HCT116 (cell line): Measurements from ENCODE around the gene LY6G6F. TPM values are rescaled to one million over a fixed set of nuclear protein-coding genes. Genes with fewer than 3 reads are reported as not detected.

ENCODE experiments used
- ATAC-seq: fragments of 200-7000 bp; cut with Tn5 transposase; 2 replicates; pipeline ENCODE4 v1.9.1; 2020; ENCODE audit warnings: mild to moderate bottlenecking, moderate library complexity
- BruUV-seq: library from RNA; stranded (reverse); fragments of 400-500 nt; replicated peaks from 2 replicates; lab custom pipeline; 2021; lab: Mats Ljungman, UMichigan
- CTCF ChIA-PET: fragments of 300-600 bp; sonication (Branson Sonifier 250); formaldehyde crosslinking; loops from one replicate; lab custom pipeline; 2021; ENCODE audit warnings: antibody characterized with exemption; lab: Charles Lee
- POLR2A ChIA-PET: fragments of 300-600, 350-600 bp; sonication (Branson Sonifier 250); formaldehyde crosslinking; loops from one replicate; lab custom pipeline; 2021; ENCODE audit warnings: antibody characterized with exemption; lab: Charles Lee
- RAD21 ChIA-PET, 2 experiments: fragments of 300-600 bp; sonication (Branson Sonifier 250); formaldehyde crosslinking; loops; one replicate each; lab custom pipeline; 2023; ENCODE audit warnings: low total read pairs in 2 of 2; ENCODE audit not compliant: uncharacterized antibody in 2 of 2, unreplicated experiment in 2 of 2, low non-redundant PET in 1 of 2; lab: Charles Lee
- DNase-seq: peaks from one replicate; pipeline ENCODE4 v3.0.0-alpha.2; 2010; ENCODE audit warnings: low read depth, low spot score
- H2AFZ ChIP-seq: fragments of 200-600 bp; shearing (Covaris generic), sonication (generic); 2 replicates; pipeline ENCODE4 v1.6.1; 2017; ENCODE audit warnings: low read depth, mixed run types, mixed read lengths, antibody characterized with exemption, low read length; ENCODE audit not compliant: poor library complexity, severe bottlenecking
- H3K27ac ChIP-seq: 2 replicates; pipeline ENCODE4 v1.5.1; 2012; ENCODE audit warnings: low read depth, low read length
- H3K27me3 ChIP-seq: fragments of 200-600 bp; sonication (generic); 2 replicates; pipeline ENCODE4 v1.6.1; 2016; ENCODE audit warnings: mixed run types, low read length, mixed read lengths; ENCODE audit not compliant: insufficient read depth
- H3K36me3 ChIP-seq, 2 experiments: fragments of 200-500 bp in 1 of 2; fragments of 200-600 bp in 1 of 2; sonication (Bioruptor generic) in 1 of 2; sonication (generic) in 1 of 2; 2 replicates each; pipeline versions ENCODE4 v1.5.1 to v1.6.1; 2014 to 2016; ENCODE audit warnings: low read length in 2 of 2, inconsistent platforms in 1 of 2, mixed read lengths in 1 of 2, mixed run types in 1 of 2; ENCODE audit not compliant: insufficient read depth in 2 of 2, control insufficient read depth in 1 of 2
- H3K4me1 ChIP-seq, 2 experiments: fragments of 200-600 bp in 1 of 2; sonication (generic) in 1 of 2; 2 replicates each; pipeline versions ENCODE4 v1.5.1 to v1.6.1; 2012 to 2017; ENCODE audit warnings: low read length in 2 of 2, inconsistent platforms in 1 of 2, mild to moderate bottlenecking in 1 of 2, mixed read lengths in 1 of 2, mixed run types in 1 of 2, moderate library complexity in 1 of 2; ENCODE audit not compliant: insufficient read depth in 2 of 2, control insufficient read depth in 1 of 2
- H3K4me2 ChIP-seq: fragments of 200-600 bp; sonication (generic); 2 replicates; pipeline ENCODE4 v1.6.1; 2017; ENCODE audit warnings: mixed run types, low read length, mixed read lengths
- H3K4me3 ChIP-seq, 2 experiments: fragments of 200-600 bp in 1 of 2; sonication (generic) in 1 of 2; replicated peaks in 1 of 2; 2 replicates each; pipeline ENCODE4 v1.5.1; 2011 to 2016; ENCODE audit warnings: low read length in 2 of 2, control low read depth in 1 of 2, low read depth in 1 of 2, mild to moderate bottlenecking in 1 of 2, mixed read lengths in 1 of 2, mixed run types in 1 of 2
- H3K79me2 ChIP-seq: fragments of 200-600 bp; sonication (generic); 2 replicates; pipeline ENCODE4 v1.6.1; 2017; ENCODE audit warnings: mild to moderate bottlenecking, mixed run types, low read length, moderate library complexity, mixed read lengths; ENCODE audit not compliant: insufficient read depth
- H3K9ac ChIP-seq: fragments of 200-600 bp; sonication (generic); 2 replicates; pipeline ENCODE4 v1.6.1; 2016; ENCODE audit warnings: low read length, mixed read lengths
- H3K9me2 ChIP-seq: fragments of 200-600 bp; sonication (generic), shearing (Covaris generic); 2 replicates; pipeline ENCODE4 v1.6.1; 2017; ENCODE audit warnings: mixed run types, mild to moderate bottlenecking, moderate library complexity; ENCODE audit not compliant: insufficient read depth
- H3K9me3 ChIP-seq, 2 experiments: fragments of 200-500 bp in 1 of 2; fragments of 200-600 bp in 1 of 2; sonication (Bioruptor generic) in 1 of 2; sonication (generic) in 1 of 2; 2 replicates each; pipeline ENCODE4 v1.6.1; 2014 to 2017; ENCODE audit warnings: low read length in 2 of 2, mixed read lengths in 2 of 2, inconsistent platforms in 1 of 2, low read depth in 1 of 2, mild to moderate bottlenecking in 1 of 2, mixed run types in 1 of 2, moderate library complexity in 1 of 2; ENCODE audit not compliant: control insufficient read depth in 1 of 2, insufficient read depth in 1 of 2
- H4K20me1 ChIP-seq: fragments of 200-600 bp; sonication (generic), shearing (Covaris generic); 2 replicates; pipeline ENCODE4 v1.6.1; 2017; ENCODE audit warnings: mixed run types, mild to moderate bottlenecking, moderate library complexity; ENCODE audit not compliant: insufficient read depth
- CBX3 ChIP-seq: IDR thresholded peaks from 2 replicates; pipeline ENCODE4 v1.6.1; 2012; ENCODE audit warnings: low read depth
- CEBPB ChIP-seq: IDR thresholded peaks from 2 replicates; pipeline ENCODE4 v1.6.1; 2012; ENCODE audit warnings: low read depth
- EGR1 ChIP-seq: IDR thresholded peaks from 2 replicates; pipeline ENCODE4 v1.6.1; 2012; ENCODE audit warnings: low read depth
- EZH2phosphoT487 ChIP-seq: fragments of 200-600 bp; IDR thresholded peaks from 2 replicates; pipeline ENCODE4 v1.6.1; 2018; ENCODE audit warnings: antibody characterized with exemption, borderline replicate concordance
- FOSL1 ChIP-seq: IDR thresholded peaks from 2 replicates; pipeline ENCODE4 v1.6.1; 2012; ENCODE audit warnings: low read depth
- JUND ChIP-seq: IDR thresholded peaks from 2 replicates; pipeline ENCODE4 v1.6.1; 2012
- POLR2A ChIP-seq: IDR thresholded peaks from 2 replicates; pipeline ENCODE4 v1.7.0; 2011; ENCODE audit warnings: borderline replicate concordance; ENCODE audit not compliant: insufficient read depth, insufficient read length; ENCODE audit errors: extremely low read depth
- POLR2AphosphoS5 ChIP-seq: IDR thresholded peaks from 2 replicates; pipeline ENCODE4 v1.6.1; 2011; ENCODE audit warnings: mild to moderate bottlenecking, low read depth, low read length, moderate library complexity
- RAD21 ChIP-seq: IDR thresholded peaks from 2 replicates; pipeline ENCODE4 v1.6.1; 2012; ENCODE audit warnings: low read depth, mild to moderate bottlenecking
- SIN3A ChIP-seq: IDR thresholded peaks from 2 replicates; pipeline ENCODE4 v1.6.1; 2012; ENCODE audit warnings: low read depth
- SRF ChIP-seq: IDR thresholded peaks from 2 replicates; pipeline ENCODE4 v1.6.1; 2012; ENCODE audit warnings: low read depth
- TCF7L2 ChIP-seq: IDR thresholded peaks from 2 replicates; pipeline ENCODE4 v1.7.0; 2011; ENCODE audit warnings: borderline replicate concordance, inconsistent platforms; ENCODE audit not compliant: insufficient read depth, insufficient read length; ENCODE audit errors: extremely low read depth
- YY1 ChIP-seq: IDR thresholded peaks from 2 replicates; pipeline ENCODE4 v1.6.1; 2011; ENCODE audit warnings: low read length, low read depth, moderate library complexity, mild to moderate bottlenecking; ENCODE audit not compliant: insufficient replicate concordance; ENCODE audit errors: extremely low read depth
- ZNF274 ChIP-seq: fragments of 200-500 bp; sonication (Bioruptor generic); IDR thresholded peaks from 2 replicates; pipeline ENCODE4 v1.6.1; 2014; ENCODE audit warnings: mild to moderate bottlenecking, low read depth, low read length, inconsistent platforms
- intact Hi-C: fragments of 100-400 bp; cut with micrococcal nuclease; formaldehyde crosslinking; loops from 2 replicates; pipeline ENCODE4 v1.10.0; 2022
- total RNA-seq: library from RNA; stranded (reverse); gene quantifications from one replicate; pipeline ENCODE4 v1.2.1, GENCODE V29; 2021; ENCODE audit not compliant: unreplicated experiment
- TF ChIP-seq, protein P1 (sequence below): IDR thresholded peaks from 2 replicates; pipeline ENCODE4 v1.6.1; 2012; ENCODE audit warnings: low read depth
- TF ChIP-seq, protein P2 (sequence below): IDR thresholded peaks from 2 replicates; pipeline ENCODE4 v1.6.1; 2011; ENCODE audit warnings: mild to moderate bottlenecking, low read length, moderate library complexity; ENCODE audit not compliant: insufficient replicate concordance; ENCODE audit errors: extremely low read depth
- TF ChIP-seq, protein P3 (sequence below): IDR thresholded peaks from 2 replicates; pipeline ENCODE4 v1.6.1; 2012

LY6G6F gene
- total RNA-seq, 1 experiment from 2014 or later, result not detected

DNA sequence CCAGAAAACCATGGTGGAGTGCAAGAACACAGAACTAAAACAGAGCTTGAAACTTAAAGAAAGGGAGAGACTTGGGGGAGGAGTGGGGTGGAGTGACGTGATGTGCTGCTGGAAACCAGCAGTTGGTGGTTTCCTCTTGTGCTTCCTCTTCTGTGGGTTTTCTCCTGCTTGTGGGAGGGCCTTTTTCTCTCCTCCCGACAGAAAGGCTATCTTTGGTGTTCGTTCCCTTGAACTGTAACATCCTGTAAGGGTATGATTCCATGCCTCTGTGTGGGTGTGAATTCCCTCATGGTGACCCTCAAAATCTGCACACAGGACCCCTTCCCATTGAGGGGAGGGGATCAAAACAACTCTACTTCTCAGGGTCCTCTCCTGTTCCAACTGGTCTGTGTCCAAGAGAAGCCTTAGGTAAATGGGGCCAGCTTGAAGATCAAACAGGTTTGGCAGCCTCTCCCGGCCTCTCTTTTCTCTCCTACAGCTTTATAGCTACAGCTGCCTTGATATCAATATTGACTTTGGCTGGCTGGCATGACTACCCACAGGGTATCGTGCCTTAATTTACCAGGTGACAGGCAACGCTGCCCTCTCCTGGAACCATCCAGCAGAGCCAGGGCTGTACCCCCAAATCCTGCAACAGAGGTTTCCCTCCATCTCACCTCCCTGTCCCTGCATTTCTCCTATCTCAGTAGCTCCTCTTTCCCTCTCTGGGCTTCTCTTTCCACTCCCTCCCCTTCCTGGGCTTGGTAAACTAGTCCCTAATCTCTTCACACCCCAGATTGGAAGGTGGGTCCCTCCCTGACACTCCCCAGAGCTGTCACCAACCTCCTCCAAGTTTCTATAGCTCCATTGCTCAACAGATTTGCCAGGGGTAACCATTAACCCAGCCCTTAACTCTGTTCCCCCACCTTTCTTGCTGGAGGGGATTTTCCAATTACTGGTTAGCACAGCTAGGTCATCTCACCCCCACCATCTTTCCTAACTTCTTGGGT lies 31.6 kb downstream of the LY6G6F start:
- H3K4me1 ChIP-seq, result peaks cover 41 to 67% of the 10 kb centered on the region in 2 experiments
- peak overlapping the region; percentile 75 for H3K9ac ChIP-seq
- no peaks in the 10 kb centered on the region; the same call in 1 of the 2 replicates for H4K20me1 ChIP-seq
- peaks cover 55% of the 10 kb centered on the region for H3K79me2 ChIP-seq
- no peak for DNase-seq
- no peak for ATAC-seq
- H2AFZ ChIP-seq, result peak overlapping the region; percentile 52
- no peaks in the 10 kb centered on the region for H3K27me3 ChIP-seq
- no TSS peak for BruUV-seq
- peak overlapping the region; percentile 90 for H3K27ac ChIP-seq
- ChIA-PET CTCF (interaction anchor here (0.6 to 3.6 kb wide), 7 partner anchors 9 to 137 kb away, joined by 3 to 25 read pairs (median 6); partner anchors contain the start of genes DDAH2, GPANK1, LSM2 and LY6G5C), RAD21 (interaction anchor here (0.6 to 1.2 kb wide), 3 partner anchors 32 to 89 kb away, joined by 3 read pairs; no protein-coding TSS in a partner anchor), POLR2A (interaction anchor here (0.6 to 4.3 kb wide), 15 partner anchors 8 to 197 kb away, joined by 3 to 21 read pairs (median 4); partner anchors contain the start of genes ABHD16A, BAG6, CSNK2B and DDX39B)
- H3K9me3 ChIP-seq, result no peaks in the 10 kb centered on the region
- intact Hi-C loops, result loop anchor here (1.0 to 5.0 kb wide), 4 partner anchors 35 to 94 kb away; partner anchors contain the start of genes ABHD16A, CSNK2B and LY6G5B
- H3K9me2 ChIP-seq, result no peaks in the 10 kb centered on the region
- peak overlapping the region; percentile 37 to 92 for H3K4me3 ChIP-seq
- H3K4me2 ChIP-seq, result peak overlapping the region; percentile 83
- H3K36me3 ChIP-seq, result peaks cover 22 to 31% of the 10 kb centered on the region in 2 experiments
- TF ChIP-seq, protein P1, sequence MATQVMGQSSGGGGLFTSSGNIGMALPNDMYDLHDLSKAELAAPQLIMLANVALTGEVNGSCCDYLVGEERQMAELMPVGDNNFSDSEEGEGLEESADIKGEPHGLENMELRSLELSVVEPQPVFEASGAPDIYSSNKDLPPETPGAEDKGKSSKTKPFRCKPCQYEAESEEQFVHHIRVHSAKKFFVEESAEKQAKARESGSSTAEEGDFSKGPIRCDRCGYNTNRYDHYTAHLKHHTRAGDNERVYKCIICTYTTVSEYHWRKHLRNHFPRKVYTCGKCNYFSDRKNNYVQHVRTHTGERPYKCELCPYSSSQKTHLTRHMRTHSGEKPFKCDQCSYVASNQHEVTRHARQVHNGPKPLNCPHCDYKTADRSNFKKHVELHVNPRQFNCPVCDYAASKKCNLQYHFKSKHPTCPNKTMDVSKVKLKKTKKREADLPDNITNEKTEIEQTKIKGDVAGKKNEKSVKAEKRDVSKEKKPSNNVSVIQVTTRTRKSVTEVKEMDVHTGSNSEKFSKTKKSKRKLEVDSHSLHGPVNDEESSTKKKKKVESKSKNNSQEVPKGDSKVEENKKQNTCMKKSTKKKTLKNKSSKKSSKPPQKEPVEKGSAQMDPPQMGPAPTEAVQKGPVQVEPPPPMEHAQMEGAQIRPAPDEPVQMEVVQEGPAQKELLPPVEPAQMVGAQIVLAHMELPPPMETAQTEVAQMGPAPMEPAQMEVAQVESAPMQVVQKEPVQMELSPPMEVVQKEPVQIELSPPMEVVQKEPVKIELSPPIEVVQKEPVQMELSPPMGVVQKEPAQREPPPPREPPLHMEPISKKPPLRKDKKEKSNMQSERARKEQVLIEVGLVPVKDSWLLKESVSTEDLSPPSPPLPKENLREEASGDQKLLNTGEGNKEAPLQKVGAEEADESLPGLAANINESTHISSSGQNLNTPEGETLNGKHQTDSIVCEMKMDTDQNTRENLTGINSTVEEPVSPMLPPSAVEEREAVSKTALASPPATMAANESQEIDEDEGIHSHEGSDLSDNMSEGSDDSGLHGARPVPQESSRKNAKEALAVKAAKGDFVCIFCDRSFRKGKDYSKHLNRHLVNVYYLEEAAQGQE, result no peak
- TF ChIP-seq, protein P2, sequence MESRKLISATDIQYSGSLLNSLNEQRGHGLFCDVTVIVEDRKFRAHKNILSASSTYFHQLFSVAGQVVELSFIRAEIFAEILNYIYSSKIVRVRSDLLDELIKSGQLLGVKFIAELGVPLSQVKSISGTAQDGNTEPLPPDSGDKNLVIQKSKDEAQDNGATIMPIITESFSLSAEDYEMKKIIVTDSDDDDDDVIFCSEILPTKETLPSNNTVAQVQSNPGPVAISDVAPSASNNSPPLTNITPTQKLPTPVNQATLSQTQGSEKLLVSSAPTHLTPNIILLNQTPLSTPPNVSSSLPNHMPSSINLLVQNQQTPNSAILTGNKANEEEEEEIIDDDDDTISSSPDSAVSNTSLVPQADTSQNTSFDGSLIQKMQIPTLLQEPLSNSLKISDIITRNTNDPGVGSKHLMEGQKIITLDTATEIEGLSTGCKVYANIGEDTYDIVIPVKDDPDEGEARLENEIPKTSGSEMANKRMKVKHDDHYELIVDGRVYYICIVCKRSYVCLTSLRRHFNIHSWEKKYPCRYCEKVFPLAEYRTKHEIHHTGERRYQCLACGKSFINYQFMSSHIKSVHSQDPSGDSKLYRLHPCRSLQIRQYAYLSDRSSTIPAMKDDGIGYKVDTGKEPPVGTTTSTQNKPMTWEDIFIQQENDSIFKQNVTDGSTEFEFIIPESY, result no peak
- no peak for TF ChIP-seq FOSL1
- no peak for TF ChIP-seq JUND
- TF ChIP-seq CBX3, result no peak
- TF ChIP-seq EZH2phosphoT487, result no peak
- no peak for TF ChIP-seq RAD21
- TF ChIP-seq TCF7L2, result no peak
- TF ChIP-seq, protein P3, sequence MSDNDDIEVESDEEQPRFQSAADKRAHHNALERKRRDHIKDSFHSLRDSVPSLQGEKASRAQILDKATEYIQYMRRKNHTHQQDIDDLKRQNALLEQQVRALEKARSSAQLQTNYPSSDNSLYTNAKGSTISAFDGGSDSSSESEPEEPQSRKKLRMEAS, result no peak
- no peak for TF ChIP-seq SRF
- peak; percentile 24 for TF ChIP-seq POLR2A
- TF ChIP-seq SIN3A, result no peak
- no peak for TF ChIP-seq CEBPB
- TF ChIP-seq POLR2AphosphoS5, result peak; percentile 51
- no peak for TF ChIP-seq EGR1
- no peak for TF ChIP-seq ZNF274
- no peak for TF ChIP-seq YY1
